Smooth muscle cell (in vitro differentiated cells): ENCODE data around the gene ATP6V1B1. TPM values are rescaled to one million over a fixed set of nuclear protein-coding genes. Genes with fewer than 3 reads are reported as not detected.

ENCODE experiments used
- DNase-seq: peaks from one replicate; lab custom pipeline; 2025; ENCODE audit not compliant: unreplicated experiment; lab: John Stamatoyannopoulos, UW
- H2AFZ ChIP-seq: fragments of 200-600 bp; sonication (generic); 2 replicates; pipeline ENCODE4 v1.6.0; 2016; ENCODE audit warnings: antibody characterized with exemption, low read depth, mild to moderate bottlenecking
- H3F3A ChIP-seq: fragments of 200-600 bp; sonication (generic); 2 replicates; pipeline ENCODE4 v1.6.0; 2017; ENCODE audit warnings: antibody characterized with exemption, low read depth
- H3K27ac ChIP-seq: fragments of 200-600 bp; sonication (generic); 2 replicates; pipeline ENCODE4 v1.5.1; 2016; ENCODE audit warnings: low read depth, mild to moderate bottlenecking
- H3K27me3 ChIP-seq: fragments of 200-600 bp; sonication (generic); 2 replicates; pipeline ENCODE4 v1.6.1; 2016; ENCODE audit warnings: low read depth, mild to moderate bottlenecking
- H3K36me3 ChIP-seq: fragments of 200-600 bp; sonication (generic); 2 replicates; pipeline ENCODE4 v1.5.1; 2016; ENCODE audit warnings: low read depth
- H3K4me1 ChIP-seq: fragments of 200-600 bp; sonication (generic); 2 replicates; pipeline ENCODE4 v1.5.1; 2016; ENCODE audit warnings: low read depth
- H3K4me2 ChIP-seq: fragments of 200-600 bp; sonication (generic); 2 replicates; pipeline ENCODE4 v1.6.0; 2016; ENCODE audit warnings: mild to moderate bottlenecking
- H3K4me3 ChIP-seq: fragments of 200-600 bp; sonication (generic); 2 replicates; pipeline ENCODE4 v1.5.1; 2016; ENCODE audit warnings: mild to moderate bottlenecking
- H3K79me2 ChIP-seq: fragments of 200-600 bp; sonication (generic); 2 replicates; pipeline ENCODE4 v1.6.0; 2016; ENCODE audit warnings: low read depth, mild to moderate bottlenecking
- H3K9ac ChIP-seq: fragments of 200-600 bp; sonication (generic); 2 replicates; pipeline ENCODE4 v1.6.0; 2016; ENCODE audit warnings: low read depth
- H3K9me3 ChIP-seq: fragments of 200-600 bp; sonication (generic); replicated peaks from 2 replicates; pipeline ENCODE4 v1.5.1; 2016; ENCODE audit warnings: low read depth
- H4K20me1 ChIP-seq: fragments of 200-600 bp; sonication (generic); 2 replicates; pipeline ENCODE4 v1.6.0; 2016; ENCODE audit warnings: low read depth
- CTCF ChIP-seq: fragments of 200-600 bp; sonication (generic); IDR thresholded peaks from 2 replicates; pipeline ENCODE4 v1.5.1; 2017; ENCODE audit warnings: borderline replicate concordance, mild to moderate bottlenecking, antibody characterized with exemption; ENCODE audit not compliant: insufficient read depth, poor library complexity, severe bottlenecking
- WGBS: methylation state at CpG from one replicate; pipeline ENCODE4 v1.1.7; 2016; ENCODE audit warnings: low lambda C conversion rate; 5-methylcytosine and 5-hydroxymethylcytosine counted together
- polyA plus RNA-seq: library from polyadenylated mRNA; unstranded; fragments of >200 nt; fragmentation: Nextera tagmentation; extraction: Ambion mirVana; gene quantifications from 2 replicates; pipeline ENCODE4 v1.2.1, GENCODE V29; 2016
- total RNA-seq: library from RNA; depleted of rRNA; stranded (reverse); fragments of >200 nt; gene quantifications from 2 replicates; pipeline ENCODE4 v1.2.3, GENCODE V29; 2014

The ATP6V1B1 gene
- total and polyA plus RNA-seq, 2 experiments from 2014 or later = 0.59 TPM; not detected in 1

- no peaks in the 10 kb centered on the region for H3K9me3 ChIP-seq
- H3K9ac ChIP-seq = no peak overlapping the region
- 82% methylated on average over 2 of the region's 2 CpGs for WGBS
- H3K27ac ChIP-seq = no peak overlapping the region
- peaks cover 23% of the 10 kb centered on the region for H3K27me3 ChIP-seq
- H3K4me3 ChIP-seq = no peak overlapping the region
- H2AFZ ChIP-seq = no peak overlapping the region
- H4K20me1 ChIP-seq = no peaks in the 10 kb centered on the region
- no peak overlapping the region for H3K4me2 ChIP-seq
- H3K79me2 ChIP-seq = no peaks in the 10 kb centered on the region
- no peaks in the 10 kb centered on the region for H3F3A ChIP-seq
- no peak for DNase-seq
- no peak for TF ChIP-seq CTCF
- H3K4me1 ChIP-seq = peaks cover 14% of the 10 kb centered on the region
- H3K36me3 ChIP-seq = no peaks in the 10 kb centered on the region
These were observed 39.5 kb downstream of the ATP6V1B1 start for GRCh38 chr2:70975237-70975636.

GRCh38 chr2:70977605-70978205, 42.0 kb downstream of the ATP6V1B1 start:
- H3K9ac ChIP-seq = peak overlapping the region; percentile 42
- H3K4me1 ChIP-seq = peaks cover 14% of the 10 kb centered on the region
- H3K27me3 ChIP-seq = peaks cover under 1% of the 10 kb centered on the region
- TF ChIP-seq CTCF = no peak
- peak overlapping the region; percentile 68 for H3K4me3 ChIP-seq
- no peaks in the 10 kb centered on the region for H3K9me3 ChIP-seq
- peak overlapping the region; percentile 93 for H3K4me2 ChIP-seq
- H3F3A ChIP-seq = no peaks in the 10 kb centered on the region
- DNase-seq = no peak
- 39% methylated on average over 14 of the region's 14 CpGs for WGBS
- no peaks in the 10 kb centered on the region for H3K36me3 ChIP-seq
- no peaks in the 10 kb centered on the region for H4K20me1 ChIP-seq
- H2AFZ ChIP-seq = peak overlapping the region; percentile 86
- peak overlapping the region; percentile 82 for H3K27ac ChIP-seq
- H3K79me2 ChIP-seq = no peaks in the 10 kb centered on the region

GRCh38 chr2:70978341-70979179, 42.9 kb downstream of the ATP6V1B1 start, which contains the start of gene ANKRD53:
Gene ANKRD53 (plus strand): TSS chr2:70978630. CDS start chr2:70978646, 16 bp downstream.
- TF ChIP-seq CTCF = no peak
- peak within 1 kb of the TSS; percentile 93 for H3K4me2 ChIP-seq
- WGBS = 2% methylated on average over 44 of the region's 67 CpGs

More at GRCh38 chr2:70978341-70979179, 42.9 kb downstream of the ATP6V1B1 start, which contains the start of gene ANKRD53:
- Histone ChIP-seq H3K79me2 (no peaks in the 10 kb centered on the region), H3F3A (no peaks in the 10 kb centered on the region), H2AFZ (peak within 1 kb of the TSS; percentile 86), H3K9me3 (no peaks in the 10 kb centered on the region), H3K36me3 (no peaks in the 10 kb centered on the region), H3K27ac (peak within 1 kb of the TSS; percentile 82), H3K9ac (peak within 1 kb of the TSS; percentile 42), H3K4me1 (peaks cover 14% of the 10 kb centered on the region), H3K4me3 (peak within 1 kb of the TSS; percentile 68), H3K27me3 (no peaks in the 10 kb centered on the region), H4K20me1 (peaks cover 3% of the 10 kb centered on the region)
- no peak for DNase-seq
